Endothelial cell of hepatic sinusoid (primary cell): Measurements from ENCODE around the gene TCN1.
"Not testable (repeated sequence)": the region's sequence is repeated elsewhere in the genome, so short reads cannot be mapped to it uniquely, and the experiment has no call there.

ENCODE experiments used
- in situ Hi-C: cut with HindIII; loops from 2 replicates; pipeline ENCODE4 v1.10.0; 2017; ENCODE audit warnings: low sequenced_read_pairs

The TCN1 gene

DNA sequence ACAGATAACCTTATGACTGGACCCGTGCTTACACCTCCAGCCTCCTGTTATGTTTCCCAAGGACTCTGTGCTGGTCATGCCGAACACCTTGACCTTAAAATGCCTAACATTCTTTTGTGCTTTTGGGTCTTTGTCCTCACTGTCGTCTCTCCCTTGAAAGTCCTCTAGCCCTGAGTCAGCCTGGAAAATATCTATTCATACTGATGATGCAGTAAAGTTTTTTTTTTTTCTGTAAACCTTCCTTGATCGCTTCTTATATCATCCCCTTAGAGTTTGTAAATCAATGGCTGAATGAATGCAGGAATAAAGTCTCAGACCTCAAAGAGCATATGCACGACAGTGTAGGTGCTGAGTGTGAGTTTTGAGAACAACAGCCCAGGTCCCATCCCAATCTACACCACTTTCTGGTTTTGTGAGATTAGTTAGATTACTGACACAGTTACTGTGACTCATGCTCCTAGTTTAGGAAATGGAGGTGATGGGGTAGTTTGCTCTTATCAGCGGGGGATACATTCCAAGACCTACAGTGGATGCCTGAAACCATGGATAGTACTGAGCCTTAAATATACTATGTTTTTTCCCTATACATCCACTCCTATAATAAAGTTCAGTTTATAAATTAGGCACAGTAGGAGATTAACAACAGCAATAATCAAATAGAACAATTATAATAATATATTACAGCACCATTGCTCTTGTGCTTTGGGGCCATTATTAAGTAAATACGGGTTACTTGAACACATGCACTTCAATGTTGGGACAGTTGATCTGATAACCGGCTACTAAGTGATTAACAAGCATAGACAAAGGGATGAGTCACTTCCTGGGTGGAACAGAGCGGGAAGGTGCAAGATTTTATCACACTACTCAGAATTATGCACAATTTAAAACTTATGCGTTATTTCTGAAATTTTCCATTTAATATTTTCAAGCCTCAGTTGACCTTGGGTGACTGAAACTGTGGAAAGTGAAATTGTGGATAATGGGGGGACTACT, 8.6 kb downstream of the TCN1 start:
- in situ Hi-C loops = no loop called here

GRCh38 chr11:59854871-59855270, 11.4 kb downstream of the TCN1 start:
- in situ Hi-C loops = no loop called here

GRCh38 chr11:59851416-59851815, 14.9 kb downstream of the TCN1 start:
- in situ Hi-C loops = not testable (repeated sequence)

DNA sequence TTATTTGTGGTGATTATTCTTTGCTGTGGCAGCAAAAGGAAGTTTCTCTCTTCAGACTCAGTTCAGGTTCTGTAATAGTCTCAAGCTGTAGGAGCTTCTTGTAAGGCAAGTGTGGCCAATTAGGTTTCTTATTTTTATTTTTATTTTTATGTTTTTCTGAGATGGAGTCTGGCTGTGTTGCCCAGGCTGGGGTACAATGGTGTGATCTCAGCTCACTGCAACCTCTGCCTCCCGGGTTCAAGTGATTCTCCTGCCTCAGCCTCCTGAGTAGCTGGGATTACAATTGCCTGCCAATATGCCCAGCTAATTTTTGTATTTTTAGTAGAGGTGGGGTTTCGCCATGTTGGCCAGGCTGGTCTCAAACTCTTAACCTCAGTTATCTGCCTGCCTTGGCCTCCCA, 16.7 kb downstream of the TCN1 start:
- in situ Hi-C loops = not testable (repeated sequence)

DNA sequence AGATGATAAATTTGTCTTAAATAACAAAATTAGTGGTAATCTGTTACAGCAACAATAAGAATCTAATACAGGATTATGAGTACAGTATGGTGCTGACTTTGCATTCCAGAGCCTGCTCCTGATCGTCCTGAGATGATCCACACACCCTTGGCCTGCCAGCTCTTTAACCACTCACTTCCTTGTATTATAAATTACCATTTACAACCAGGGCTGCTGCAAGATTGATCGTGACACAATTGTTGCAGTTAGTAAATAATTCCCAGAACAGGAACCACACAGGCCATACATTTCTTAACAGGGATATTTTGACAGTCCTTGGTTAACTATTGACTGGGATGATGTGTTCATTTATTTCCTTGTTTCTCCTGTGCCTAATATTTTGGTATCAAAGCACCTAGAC, 17.2 kb downstream of the TCN1 start:
- in situ Hi-C loops = no loop called here

GRCh38 chr11:59848439-59848838, 17.8 kb downstream of the TCN1 start:
- in situ Hi-C loops = not testable (repeated sequence)

DNA sequence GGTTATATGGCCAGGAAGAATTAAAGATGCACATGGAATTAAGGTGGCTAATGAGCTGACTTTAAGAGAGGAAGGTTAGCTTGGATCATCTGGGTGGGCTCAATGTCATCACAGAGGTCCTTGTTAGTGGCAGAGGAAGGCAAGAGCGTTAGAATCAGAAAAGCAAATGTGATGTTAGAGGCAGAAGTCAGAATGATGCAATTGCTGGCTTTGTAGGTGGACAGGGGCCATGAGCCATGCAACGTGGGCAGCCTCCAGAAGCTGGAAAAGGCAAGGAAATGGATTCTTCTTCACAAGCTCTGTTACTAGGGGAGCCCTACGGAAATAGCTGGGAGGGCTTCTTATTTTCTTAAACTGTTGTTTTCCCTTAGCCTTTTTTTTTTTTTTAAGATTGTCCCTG, 18.7 kb downstream of the TCN1 start:
- in situ Hi-C loops = no loop called here

- in situ Hi-C loops = no loop called here
Observed at GRCh38 chr11:59846556-59846955, 19.7 kb downstream of the TCN1 start.

DNA sequence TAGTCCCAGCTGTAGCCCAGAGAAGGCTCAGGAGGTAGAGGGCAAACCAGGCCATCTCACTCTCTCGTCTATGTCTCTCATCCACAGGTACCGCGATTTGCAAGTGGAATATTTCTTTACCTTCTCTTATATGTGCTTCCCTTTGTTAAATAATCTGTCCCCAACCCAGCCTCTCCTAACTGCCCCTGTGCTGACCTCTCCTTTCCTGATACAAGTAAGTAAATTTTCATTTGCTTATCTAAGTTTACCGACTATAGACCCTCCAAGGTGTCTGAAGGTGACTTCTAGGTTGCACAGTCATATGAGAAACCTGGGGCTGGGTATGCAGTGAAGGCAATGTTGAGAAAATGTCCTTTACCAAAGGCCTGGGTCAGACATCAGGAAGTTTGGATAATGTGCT, 20.9 kb downstream of the TCN1 start, which contains the start of gene CBLIF:
TSS of gene CBLIF (minus strand) at position 101 of the 400 bp plus-strand sequence. CDS start at position 55, 46 bp downstream.
- in situ Hi-C loops = no loop called here

DNA sequence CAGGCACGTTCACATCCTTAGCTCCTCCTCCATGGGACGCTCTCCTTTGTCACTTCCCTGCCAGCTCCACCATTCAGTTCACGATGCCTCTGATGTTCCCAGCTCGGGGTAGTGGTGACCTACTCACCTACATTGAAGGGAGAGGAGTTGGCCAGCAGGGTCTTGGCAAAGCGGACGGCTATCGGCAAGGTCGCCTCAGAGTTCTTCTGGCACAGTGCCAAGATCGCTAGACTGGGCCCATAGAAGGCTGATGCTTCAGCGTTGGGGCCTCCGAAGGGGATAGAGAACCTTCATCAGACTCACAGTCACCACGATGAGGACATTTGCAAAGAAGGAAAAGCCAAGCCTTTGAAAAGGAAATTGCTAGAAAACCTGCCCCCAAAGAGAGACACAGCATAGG, 24.0 kb downstream of the TCN1 start:
- in situ Hi-C loops = no loop called here

GRCh38 chr11:59841514-59841913, 24.8 kb downstream of the TCN1 start:
- in situ Hi-C loops = no loop called here

GRCh38 chr11:59839615-59840014, 26.7 kb downstream of the TCN1 start:
- in situ Hi-C loops = no loop called here

DNA sequence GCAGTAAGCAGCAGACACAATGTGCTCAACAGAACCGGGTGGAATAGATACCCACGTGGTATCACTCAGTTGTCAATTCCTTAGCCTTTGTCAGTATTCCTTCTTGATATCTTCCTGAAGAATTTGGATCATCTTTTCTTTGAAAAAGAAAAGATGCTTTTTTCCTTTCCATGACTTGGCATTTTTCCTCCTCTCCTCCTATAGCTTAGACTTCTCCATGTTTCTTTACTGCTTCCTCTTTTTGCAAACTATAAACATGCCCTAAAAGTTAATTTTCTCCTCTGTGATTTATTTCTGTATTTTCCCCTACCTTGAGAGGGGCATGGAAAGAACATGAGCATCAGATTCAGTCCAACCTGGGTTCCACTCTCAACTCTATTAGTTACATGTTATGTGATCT, 32.7 kb downstream of the TCN1 start:
- in situ Hi-C loops = no loop called here

DNA sequence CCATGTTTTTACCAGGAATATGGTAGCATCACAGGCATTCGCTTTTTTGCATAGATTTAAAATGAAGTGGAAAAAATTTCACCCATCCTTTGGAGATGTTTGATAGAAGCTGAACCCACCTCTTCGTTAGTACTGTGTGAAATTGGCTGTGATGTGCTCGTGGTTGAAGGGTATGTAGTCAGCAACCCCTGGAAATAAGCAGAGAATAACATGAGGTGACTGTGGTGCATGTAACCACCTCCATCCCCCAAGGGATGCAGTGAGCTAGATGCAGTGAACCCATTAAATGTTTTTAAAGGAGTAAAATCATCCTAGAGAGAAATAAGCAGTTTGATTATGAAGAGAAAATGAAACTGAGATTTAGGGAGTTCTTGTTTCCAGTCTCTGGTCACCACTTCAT, 36.9 kb downstream of the TCN1 start:
- in situ Hi-C loops = loop anchor here (5.0 kb wide), 1 partner anchor 68 kb away; no protein-coding TSS in a partner anchor

- in situ Hi-C loops = no loop called here
Observed at GRCh38 chr11:59822989-59823566, 43.2 kb downstream of the TCN1 start.

DNA sequence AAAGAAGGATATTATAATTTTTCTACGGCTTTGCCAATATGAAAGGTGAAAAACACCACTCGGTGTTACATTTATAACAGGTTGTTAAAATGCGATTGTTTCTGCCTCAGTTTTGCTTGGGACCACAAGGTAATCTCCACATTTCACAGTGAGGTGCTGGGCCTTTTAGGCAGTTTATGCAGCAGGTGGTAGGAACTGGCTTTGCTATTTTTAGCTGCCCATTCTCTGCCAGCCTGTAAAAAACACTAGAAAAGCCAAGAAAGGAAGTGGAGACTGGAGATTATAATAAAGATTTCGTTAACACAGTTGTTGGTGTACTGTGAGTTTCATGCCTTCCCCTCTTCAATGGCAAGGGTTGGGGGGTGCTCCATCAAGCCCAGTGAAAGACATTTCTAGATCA, 47.7 kb downstream of the TCN1 start:
- in situ Hi-C loops = no loop called here

DNA sequence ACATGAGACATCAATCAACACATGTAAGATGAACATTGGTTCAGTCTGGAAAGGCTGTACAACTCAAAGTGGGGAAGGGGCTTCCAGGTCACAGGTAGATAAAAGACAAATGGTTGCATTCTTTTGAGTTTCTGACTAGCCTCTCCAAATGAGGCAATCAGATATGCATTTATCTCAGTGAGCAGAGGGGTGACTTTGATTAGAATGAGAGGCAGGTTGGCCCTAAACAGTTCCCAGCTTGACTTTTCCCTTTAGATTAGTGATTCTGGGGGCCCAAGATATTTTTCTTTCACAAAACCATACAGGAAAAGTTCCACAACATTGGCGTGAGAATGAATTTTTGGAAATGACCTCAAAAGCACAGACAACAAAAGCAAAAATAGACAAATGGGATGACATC, 49.9 kb downstream of the TCN1 start:
- in situ Hi-C loops = not testable (repeated sequence)

DNA sequence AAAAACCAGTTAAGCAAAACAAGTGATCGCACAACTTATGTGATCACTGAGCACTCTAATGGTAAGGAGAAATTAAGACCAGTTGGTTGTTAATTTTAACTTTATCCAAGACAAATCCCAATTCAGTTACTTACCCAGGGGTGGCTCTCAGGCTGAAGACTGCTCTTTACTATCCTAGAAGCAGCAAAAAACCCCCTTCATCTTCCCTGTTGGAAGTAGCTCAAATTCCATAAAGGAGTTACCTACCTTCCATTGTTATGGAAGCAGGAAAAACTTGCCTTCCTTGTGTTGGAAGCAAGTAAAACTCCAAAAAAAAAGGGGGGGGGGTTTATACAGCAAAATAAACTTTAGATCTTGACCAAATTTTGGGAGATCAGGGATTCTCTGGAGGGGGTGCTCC, 50.5 kb downstream of the TCN1 start:
- in situ Hi-C loops = no loop called here

GRCh38 chr11:59814021-59814420, 52.3 kb downstream of the TCN1 start:
- in situ Hi-C loops = no loop called here

DNA sequence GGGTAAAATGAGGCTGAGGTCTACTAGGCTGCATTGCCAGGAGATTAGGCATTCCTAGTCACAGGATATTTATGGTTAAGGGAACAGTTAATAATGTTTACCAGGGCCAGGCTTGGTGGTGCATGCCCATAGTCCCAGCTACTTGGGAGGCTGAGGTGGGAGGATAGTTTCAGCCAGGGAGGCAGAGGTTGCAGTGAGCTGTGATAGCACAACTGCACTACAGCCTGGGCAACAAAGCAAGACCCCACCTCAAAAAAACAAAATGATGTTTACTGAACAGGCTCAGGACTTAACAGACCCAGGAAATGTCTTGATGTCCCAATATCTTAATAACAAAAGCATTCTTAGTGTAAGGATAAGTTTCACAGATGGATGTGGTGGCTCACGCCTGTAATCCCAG, 52.9 kb downstream of the TCN1 start:
- in situ Hi-C loops = no loop called here

DNA sequence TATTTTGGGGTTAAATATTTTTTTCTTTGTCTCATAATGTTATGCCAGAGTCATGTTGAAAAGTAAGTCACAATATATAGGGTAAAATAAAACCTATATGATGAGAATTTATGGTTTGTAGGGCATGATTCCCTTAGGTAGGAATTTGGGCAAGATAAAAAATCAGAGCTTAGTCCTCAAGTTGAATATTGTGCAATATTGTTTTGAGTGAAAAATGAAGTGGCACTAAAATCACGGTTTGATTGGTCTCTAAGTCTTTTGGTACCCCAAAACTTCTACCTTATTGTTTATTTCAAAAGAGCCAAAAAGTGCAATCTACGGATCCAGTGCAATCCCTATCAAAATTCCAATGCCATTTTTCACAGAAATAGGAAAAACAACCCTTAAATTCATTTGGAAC, 54.1 kb downstream of the TCN1 start:
- in situ Hi-C loops = no loop called here

DNA sequence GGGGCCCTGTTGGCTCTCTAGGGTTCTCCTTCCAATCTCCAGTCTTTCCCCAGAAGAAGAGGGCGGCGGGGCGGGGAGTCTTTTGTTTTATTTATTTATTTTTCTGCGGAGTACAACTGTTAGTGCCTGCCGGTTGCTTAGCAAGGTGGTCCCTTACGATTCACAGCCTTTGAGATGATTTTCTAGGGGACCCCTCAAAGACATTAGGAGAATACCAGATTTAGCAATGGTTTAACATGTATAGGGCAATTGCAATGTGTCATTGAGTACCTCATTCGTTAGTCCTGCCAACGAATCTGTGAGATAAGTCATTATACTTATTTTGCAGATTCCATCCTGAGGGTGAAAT, 55.4 kb downstream of the TCN1 start:
- in situ Hi-C loops = no loop called here
